Tibial nerve (tissue), 4 donors: ENCODE results near the gene IGFN1. TPM values are rescaled to one million over a fixed set of nuclear protein-coding genes. Genes with fewer than 3 reads are reported as not detected.

Source experiments
- DNase-seq, 2 donors: peaks; one replicate each; pipeline ENCODE4 v3.0.0-alpha.2; 2019; ENCODE audit warnings: low spot score in 2 of 2
- H3K27ac ChIP-seq, 4 donors: fragments of 200-600 bp; sonication (generic) in 3 of 4; one replicate each; pipeline ENCODE4 v1.5.1; 2017 to 2019; ENCODE audit warnings: mild to moderate bottlenecking in 1 of 4
- H3K27me3 ChIP-seq, 2 donors: fragments of 200-600 bp; sonication (generic) in 1 of 2; one replicate each; pipeline versions ENCODE4 v1.5.1 to v1.6.0; 2017 to 2019
- H3K36me3 ChIP-seq, 3 donors: fragments of 200-600 bp; sonication (generic); one replicate each; pipeline ENCODE4 v1.5.1; 2018 to 2019
- H3K4me1 ChIP-seq, 4 donors: fragments of 200-600 bp; sonication (generic) in 3 of 4; one replicate each; pipeline ENCODE4 v1.5.1; 2017 to 2019
- H3K4me3 ChIP-seq, 4 donors: fragments of 200-600 bp; sonication (generic) in 3 of 4; one replicate each; pipeline ENCODE4 v1.5.1; 2017 to 2019; ENCODE audit warnings: mild to moderate bottlenecking in 1 of 4, moderate library complexity in 1 of 4
- H3K9me3 ChIP-seq, 4 donors: fragments of 200-600 bp; sonication (generic) in 3 of 4; one replicate each; pipeline ENCODE4 v1.5.1; 2017 to 2019
- CTCF ChIP-seq, 5 experiments: fragments of 200-600 bp in 3 of 5; fragments of 450-650 bp in 2 of 5; sonication (generic) in 3 of 5; IDR thresholded peaks; one replicate each; pipeline ENCODE4 v1.5.1; 2016 to 2019; ENCODE audit warnings: antibody characterized with exemption in 5 of 5, mild to moderate bottlenecking in 3 of 5, moderate library complexity in 2 of 5
- EP300 ChIP-seq, 2 donors: sonication (generic); formaldehyde crosslinking; IDR thresholded peaks; one replicate each; pipeline ENCODE4 v1.6.1; 2017; ENCODE audit warnings: antibody characterized with exemption in 2 of 2, mild to moderate bottlenecking in 1 of 2
- POLR2A ChIP-seq, 2 donors: fragments of 450-650 bp; IDR thresholded peaks; one replicate each; pipeline ENCODE4 v1.6.1; 2017; ENCODE audit warnings: antibody characterized with exemption in 2 of 2, mild to moderate bottlenecking in 2 of 2, moderate library complexity in 2 of 2
- WGBS, 2 donors: methylation state at CpG; one replicate each; pipeline ENCODE4 v1.1.5; 2018; 5-methylcytosine and 5-hydroxymethylcytosine counted together
- total RNA-seq, 4 donors: library from RNA; depleted of rRNA; stranded (reverse); fragments of >200 nt; gene quantifications; one replicate each; pipeline ENCODE4 v1.1.0, GENCODE V29; 2016

IGFN1 gene
- total RNA-seq, 4 donors from 2014 or later, result not detected

- TF ChIP-seq EP300 (IDR thresholded peaks at IDR 0.05) (no peak), POLR2A (IDR thresholded peaks at IDR 0.05) (no peak), CTCF (IDR thresholded peaks at IDR 0.05) (no peak)
- Histone ChIP-seq H3K4me1 (peaks cover 0 to 24% (median 5%) of the 10 kb centered on the region in 4 donors), H3K4me3 (no peak overlapping the region), H3K9me3 (no peaks in the 10 kb centered on the region), H3K27me3 (no peaks in the 10 kb centered on the region), H3K27ac (no peak overlapping the region), H3K36me3 (peaks cover 0 to 97% (median 0%) of the 10 kb centered on the region in 3 donors)
- DNase-seq, result no peak
- 75 to 83% methylated on average over 16 of the region's 16 CpGs for WGBS, 2 donors
Observed at GRCh38 chr1:201142849-201143725, 47.5 kb upstream of the IGFN1 start.

GRCh38 chr1:201143726-201144635 lies 46.6 kb upstream of the IGFN1 start:
- Histone ChIP-seq H3K27ac (no peak overlapping the region), H3K27me3 (no peaks in the 10 kb centered on the region), H3K9me3 (no peaks in the 10 kb centered on the region), H3K4me1 (peaks cover 0 to 15% (median under 1%) of the 10 kb centered on the region in 4 donors), H3K36me3 (peaks cover 0 to 100% (median 0%) of the 10 kb centered on the region in 3 donors), H3K4me3 (no peak overlapping the region)
- DNase-seq, result no peak
- TF ChIP-seq CTCF (IDR thresholded peaks at IDR 0.05), result no peak
- no peak for TF ChIP-seq POLR2A (IDR thresholded peaks at IDR 0.05)
- TF ChIP-seq EP300 (IDR thresholded peaks at IDR 0.05), result no peak
- 86 to 87% methylated on average over 18 of the region's 18 CpGs for WGBS, 2 donors

- H3K9me3 ChIP-seq, result no peaks in the 10 kb centered on the region
- H3K27me3 ChIP-seq, result no peaks in the 10 kb centered on the region
- peaks cover 0 to 13% (median 0%) of the 10 kb centered on the region in 4 donors for H3K4me1 ChIP-seq
- H3K4me3 ChIP-seq, result no peak overlapping the region
- peaks cover 0 to 100% (median 0%) of the 10 kb centered on the region in 3 donors for H3K36me3 ChIP-seq
- no peak for DNase-seq
- H3K27ac ChIP-seq, result no peak overlapping the region
- TF ChIP-seq POLR2A (IDR thresholded peaks at IDR 0.05) (no peak), CTCF (IDR thresholded peaks at IDR 0.05) (no peak), EP300 (IDR thresholded peaks at IDR 0.05) (no peak)
- 72 to 76% methylated on average over 5 of the region's 5 CpGs for WGBS, 2 donors
Observed at GRCh38 chr1:201144701-201145100, 45.9 kb upstream of the IGFN1 start.

- Histone ChIP-seq H3K27ac (no peak overlapping the region), H3K27me3 (no peaks in the 10 kb centered on the region), H3K4me3 (no peak overlapping the region), H3K9me3 (no peaks in the 10 kb centered on the region), H3K4me1 (peaks cover 0 to 16% (median 0%) of the 10 kb centered on the region in 4 donors), H3K36me3 (peaks cover 0 to 100% (median 0%) of the 10 kb centered on the region in 3 donors)
- DNase-seq, result no peak
- 89 to 90% methylated on average over 3 of the region's 3 CpGs for WGBS, 2 donors
- TF ChIP-seq POLR2A (IDR thresholded peaks at IDR 0.05), result no peak
- TF ChIP-seq CTCF (IDR thresholded peaks at IDR 0.05), result no peak
- TF ChIP-seq EP300 (IDR thresholded peaks at IDR 0.05), result no peak
Observed at GRCh38 chr1:201145132-201145531, 45.5 kb upstream of the IGFN1 start.
